ENCODE measurements around the gene NQO2. TPM values are rescaled to one million over a fixed set of nuclear protein-coding genes. Genes with fewer than 3 reads are reported as not detected.

NQO2 gene
- total and polyA plus RNA-seq, 5 experiments from 2014 or later, result 21.0 to 48.1 (median 37.9) TPM

Other genes starting within 250 kb of the NQO2 start
- 1 to 10 TPM in 1 of 2 experiments, under 1 TPM in 1; 0.94 to 1.3 TPM for gene MYLK4, start 249.0 kb upstream of the NQO2 start, total RNA-seq
- under 1 TPM; 0.02 to 0.37 (median 0.14) TPM for gene MYLK4, start 249.0 kb upstream of the NQO2 start, polyA plus RNA-seq
- gene WRNIP1, start 234.5 kb upstream of the NQO2 start, total RNA-seq, result 10 to 100 TPM; 42.0 to 42.8 TPM
- gene WRNIP1, start 234.5 kb upstream of the NQO2 start, polyA plus RNA-seq, result 10 to 100 TPM; 33.1 to 61.0 (median 36.3) TPM
- gene SERPINB1, start 158.0 kb upstream of the NQO2 start, total RNA-seq, result 10 to 100 TPM; 65.3 to 67.1 TPM
- 100 to 1,000 TPM; 121 to 130 (median 123) TPM for gene SERPINB1, start 158.0 kb upstream of the NQO2 start, polyA plus RNA-seq
- 10 to 100 TPM; 56.6 to 57.1 TPM for gene SERPINB9, start 96.6 kb upstream of the NQO2 start, total RNA-seq
- 10 to 100 TPM; 29.9 to 37.2 (median 35.0) TPM for gene SERPINB9, start 96.6 kb upstream of the NQO2 start, polyA plus RNA-seq
- gene SERPINB6, start 28.3 kb upstream of the NQO2 start, total RNA-seq, result 100 to 1,000 TPM; 125 to 134 TPM
- gene SERPINB6, start 28.3 kb upstream of the NQO2 start, polyA plus RNA-seq, result 100 to 1,000 TPM; 128 to 152 (median 141) TPM
- gene RIPK1, start 68.6 kb downstream of the NQO2 start, total RNA-seq, result 10 to 100 TPM; 31.0 to 35.3 TPM
- 10 to 100 TPM in 2 of 3 donors, 1 to 10 TPM in 1; 9.5 to 17.5 (median 11.2) TPM for gene RIPK1, start 68.6 kb downstream of the NQO2 start, polyA plus RNA-seq
- gene BPHL, start 118.8 kb downstream of the NQO2 start, total RNA-seq, result 10 to 100 TPM; 11.3 to 15.7 TPM
- gene BPHL, start 118.8 kb downstream of the NQO2 start, polyA plus RNA-seq, result 10 to 100 TPM in 1 of 3 donors, 1 to 10 TPM in 2; 7.3 to 13.5 (median 8.7) TPM
- 1 to 10 TPM; 3.7 to 4.6 TPM for gene TUBB2A, start 157.7 kb downstream of the NQO2 start, total RNA-seq
- gene TUBB2A, start 157.7 kb downstream of the NQO2 start, polyA plus RNA-seq, result 1 to 10 TPM; 1.1 to 4.4 (median 2.7) TPM
- not detected for gene TUBB2B, start 227.8 kb downstream of the NQO2 start, total RNA-seq
- gene TUBB2B, start 227.8 kb downstream of the NQO2 start, polyA plus RNA-seq, result under 1 TPM in 2 of 3 donors, not detected in 1; 0.08 to 0.20 TPM